ENCODE measurements around the gene SLC29A1.
A peak's percentile ranks its signal among the peaks of the same experiment; 100 is the strongest.
"Not testable (repeated sequence)": the region's sequence is repeated elsewhere in the genome, so short reads cannot be mapped to it uniquely, and the experiment has no call there.

Gene SLC29A1

GRCh38 chr6:44178424-44179071 is 44.8 kb upstream of the SLC29A1 start:
- DNase-seq (ENCODE audit: low spot score) (no peak), ATAC-seq (ENCODE audit: low read depth) (no peak)
- Histone ChIP-seq H3K27ac (ENCODE audit: poor library complexity, severe bottlenecking) (peak overlapping the region; percentile 71), H3K9me3 (ENCODE audit: severe bottlenecking) (no peaks in the 10 kb centered on the region), H3K27me3 (ENCODE audit: insufficient read depth, poor library complexity, severe bottlenecking) (no peaks in the 10 kb centered on the region), H3K36me3 (ENCODE audit: low read depth) (no peaks in the 10 kb centered on the region), H3K4me1 (ENCODE audit: insufficient read depth, poor library complexity, severe bottlenecking) (peaks cover 7% of the 10 kb centered on the region), H3K4me3 (ENCODE audit: severe bottlenecking) (no peak overlapping the region)
- TF ChIP-seq CTCF (IDR thresholded peaks at IDR 0.05; ENCODE audit: poor library complexity, severe bottlenecking), result no peak

GRCh38 chr6:44179072-44179536 is 44.3 kb upstream of the SLC29A1 start:
- TF ChIP-seq CTCF (IDR thresholded peaks at IDR 0.05; ENCODE audit: poor library complexity, severe bottlenecking), result no peak
- ATAC-seq (ENCODE audit: low read depth), result peak; percentile 39; the same call in 1 of the 3 replicates
- peak overlapping the region; percentile 71 for H3K27ac ChIP-seq (ENCODE audit: poor library complexity, severe bottlenecking)

GRCh38 chr6:44179648-44180047 is 43.7 kb upstream of the SLC29A1 start:
- ATAC-seq (ENCODE audit: low read depth) (no peak), DNase-seq (ENCODE audit: low spot score) (no peak)
- peaks cover 7% of the 10 kb centered on the region for H3K4me1 ChIP-seq (ENCODE audit: insufficient read depth, poor library complexity, severe bottlenecking)
- no peak overlapping the region for H3K4me3 ChIP-seq (ENCODE audit: severe bottlenecking)
- peak overlapping the region; percentile 71 for H3K27ac ChIP-seq (ENCODE audit: poor library complexity, severe bottlenecking)
- H3K9me3 ChIP-seq (ENCODE audit: severe bottlenecking), result no peaks in the 10 kb centered on the region
- no peaks in the 10 kb centered on the region for H3K27me3 ChIP-seq (ENCODE audit: insufficient read depth, poor library complexity, severe bottlenecking)
- H3K36me3 ChIP-seq (ENCODE audit: low read depth), result no peaks in the 10 kb centered on the region
- TF ChIP-seq CTCF (IDR thresholded peaks at IDR 0.05; ENCODE audit: poor library complexity, severe bottlenecking), result no peak

More at GRCh38 chr6:44179072-44179536, 44.3 kb upstream of the SLC29A1 start:
- no peak for DNase-seq (ENCODE audit: low spot score)
- no peaks in the 10 kb centered on the region for H3K27me3 ChIP-seq (ENCODE audit: insufficient read depth, poor library complexity, severe bottlenecking)
- H3K36me3 ChIP-seq (ENCODE audit: low read depth), result no peaks in the 10 kb centered on the region
- H3K4me3 ChIP-seq (ENCODE audit: severe bottlenecking), result no peak overlapping the region
- no peaks in the 10 kb centered on the region for H3K9me3 ChIP-seq (ENCODE audit: severe bottlenecking)
- H3K4me1 ChIP-seq (ENCODE audit: insufficient read depth, poor library complexity, severe bottlenecking), result peaks cover 7% of the 10 kb centered on the region

- no peak overlapping the region for H3K4me3 ChIP-seq (ENCODE audit: severe bottlenecking)
- ATAC-seq (ENCODE audit: low read depth) (no peak), DNase-seq (ENCODE audit: low spot score) (no peak)
- H3K27me3 ChIP-seq (ENCODE audit: insufficient read depth, poor library complexity, severe bottlenecking), result no peaks in the 10 kb centered on the region
- H3K36me3 ChIP-seq (ENCODE audit: low read depth), result no peaks in the 10 kb centered on the region
- H3K27ac ChIP-seq (ENCODE audit: poor library complexity, severe bottlenecking), result no peak overlapping the region
- peaks cover 7% of the 10 kb centered on the region for H3K4me1 ChIP-seq (ENCODE audit: insufficient read depth, poor library complexity, severe bottlenecking)
- no peak for TF ChIP-seq CTCF (IDR thresholded peaks at IDR 0.05; ENCODE audit: poor library complexity, severe bottlenecking)
- no peaks in the 10 kb centered on the region for H3K9me3 ChIP-seq (ENCODE audit: severe bottlenecking)
Observed at GRCh38 chr6:44180406-44180805, 43.0 kb upstream of the SLC29A1 start.

- H3K4me3 ChIP-seq (ENCODE audit: severe bottlenecking), result no peak overlapping the region
- no peaks in the 10 kb centered on the region for H3K36me3 ChIP-seq (ENCODE audit: low read depth)
- no peak overlapping the region for H3K27ac ChIP-seq (ENCODE audit: poor library complexity, severe bottlenecking)
- ATAC-seq (ENCODE audit: low read depth) (peak; percentile 25; the same call in 2 of the 3 replicates), DNase-seq (ENCODE audit: low spot score) (no peak)
- peaks cover 7% of the 10 kb centered on the region for H3K4me1 ChIP-seq (ENCODE audit: insufficient read depth, poor library complexity, severe bottlenecking)
- H3K27me3 ChIP-seq (ENCODE audit: insufficient read depth, poor library complexity, severe bottlenecking), result no peaks in the 10 kb centered on the region
- no peaks in the 10 kb centered on the region for H3K9me3 ChIP-seq (ENCODE audit: severe bottlenecking)
- no peak for TF ChIP-seq CTCF (IDR thresholded peaks at IDR 0.05; ENCODE audit: poor library complexity, severe bottlenecking)
Observed at GRCh38 chr6:44180886-44181285, 42.5 kb upstream of the SLC29A1 start.

GRCh38 chr6:44181784-44182183 is 41.6 kb upstream of the SLC29A1 start:
- H3K27me3 ChIP-seq (ENCODE audit: insufficient read depth, poor library complexity, severe bottlenecking); ATAC-seq (ENCODE audit: low read depth); DNase-seq (ENCODE audit: low spot score); H3K27ac ChIP-seq (ENCODE audit: poor library complexity, severe bottlenecking); H3K36me3 ChIP-seq (ENCODE audit: low read depth); H3K9me3 ChIP-seq (ENCODE audit: severe bottlenecking); H3K4me1 ChIP-seq (ENCODE audit: insufficient read depth, poor library complexity, severe bottlenecking); H3K4me3 ChIP-seq (ENCODE audit: severe bottlenecking): not testable (repeated sequence)
